ENCODE data around the gene DLG2. TPM values are rescaled to one million over a fixed set of nuclear protein-coding genes. Genes with fewer than 3 reads are reported as not detected.

The DLG2 gene
- total and polyA plus RNA-seq, 2 donors (not counting 3 experiments of a cell fraction or from before 2014, with no cell fraction given): 0.15 to 1.1 TPM

GRCh38 chr11:84902445-84902844 lies 724.7 kb downstream of the DLG2 start:
- intact Hi-C loops (cut with micrococcal nuclease) (no loop called here), dilution Hi-C loops (cut with MboI; ENCODE audit: extremely low pct_ligation_motif_present, low sequenced_read_pairs) (no loop called here)
- no peak overlapping the region for H3K4me2 ChIP-seq (ENCODE audit: insufficient read depth, low read length)
- H3K27me3 ChIP-seq (ENCODE audit: control insufficient read depth in 2 of 2, insufficient read depth in 2 of 2, low read length in 2 of 2): no peaks in the 10 kb centered on the region
- FAIRE-seq: no peak
- no peak overlapping the region for H3K4me3 ChIP-seq (replicated peaks in 1 of 3; ENCODE audit: insufficient read depth in 1 of 3, low read depth in 1 of 3, low read length in 3 of 3)
- no peaks in the 10 kb centered on the region for H3K79me2 ChIP-seq (ENCODE audit: control insufficient read depth, insufficient read depth, low read length)
- POLR2A ChIA-PET: no interaction called here
- no peaks in the 10 kb centered on the region for H3K4me1 ChIP-seq (ENCODE audit: control insufficient read depth, extremely low read depth, insufficient read depth, low read length)
- H2AFZ ChIP-seq (ENCODE audit: low read depth, low read length): no peak overlapping the region
- TF ChIP-seq GATA2 (IDR thresholded peaks at IDR 0.05; ENCODE audit: insufficient read depth, insufficient read length, low read depth, low read length) (no peak), POLR2AphosphoS5 (IDR thresholded peaks at IDR 0.05; ENCODE audit: insufficient read depth, low read depth, low read length) (no peak)
- TF ChIP-seq, protein P1, sequence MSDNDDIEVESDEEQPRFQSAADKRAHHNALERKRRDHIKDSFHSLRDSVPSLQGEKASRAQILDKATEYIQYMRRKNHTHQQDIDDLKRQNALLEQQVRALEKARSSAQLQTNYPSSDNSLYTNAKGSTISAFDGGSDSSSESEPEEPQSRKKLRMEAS (IDR thresholded peaks at IDR 0.05; ENCODE audit: insufficient read depth, insufficient read length): no peak
- H3K27ac ChIP-seq (ENCODE audit: insufficient read depth, low read depth, low read length): no peak overlapping the region
- BruUV-seq (replicated peaks): no TSS peak
- H3K36me3 ChIP-seq (ENCODE audit: control insufficient read depth in 2 of 2, extremely low read depth in 1 of 2, insufficient read depth in 2 of 2, low read length in 2 of 2): no peaks in the 10 kb centered on the region
- H3K9me1 ChIP-seq (replicated peaks; ENCODE audit: control insufficient read depth, extremely low read depth, insufficient read depth, low read length): no peaks in the 10 kb centered on the region
- no peak overlapping the region for H3K9ac ChIP-seq (replicated peaks; ENCODE audit: extremely low read depth, insufficient read depth, low read length)
- no peak for DNase-seq (ENCODE audit: low read depth, low spot score)
- no peaks in the 10 kb centered on the region for H4K20me1 ChIP-seq (replicated peaks; ENCODE audit: control insufficient read depth, extremely low read depth, insufficient read depth, low read length)
- no peaks in the 10 kb centered on the region for H3K9me3 ChIP-seq (replicated peaks; ENCODE audit: control insufficient read depth, insufficient read depth, low read length)
- CTCF ChIA-PET: no interaction called here

DNA sequence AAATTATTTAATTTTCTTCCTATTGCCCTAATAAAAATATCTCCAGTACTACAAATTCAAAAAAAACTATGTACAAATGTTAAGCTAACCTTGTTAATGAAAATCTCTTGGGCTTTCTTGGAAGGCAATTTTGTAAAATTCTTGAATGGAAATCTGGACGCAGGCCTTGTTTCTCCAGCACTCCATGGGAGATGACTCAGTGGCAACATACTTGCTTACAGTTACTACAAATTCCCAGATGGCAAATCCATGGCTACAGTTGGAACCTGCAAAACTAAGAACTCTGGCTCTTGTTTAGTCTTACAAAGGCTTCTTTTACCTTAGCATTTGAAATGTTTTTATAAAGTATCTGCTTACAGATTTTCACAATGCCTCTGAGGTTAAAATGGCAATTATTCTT lies 725.2 kb downstream of the DLG2 start:
- no peaks in the 10 kb centered on the region for H3K4me1 ChIP-seq (ENCODE audit: control insufficient read depth, extremely low read depth, insufficient read depth, low read length)
- FAIRE-seq (no peak), DNase-seq (ENCODE audit: low read depth, low spot score) (no peak)
- no peaks in the 10 kb centered on the region for H3K9me3 ChIP-seq (replicated peaks; ENCODE audit: control insufficient read depth, insufficient read depth, low read length)
- no peaks in the 10 kb centered on the region for H3K36me3 ChIP-seq (ENCODE audit: control insufficient read depth in 2 of 2, extremely low read depth in 1 of 2, insufficient read depth in 2 of 2, low read length in 2 of 2)
- no peak overlapping the region for H3K4me2 ChIP-seq (ENCODE audit: insufficient read depth, low read length)
- no peak overlapping the region for H3K4me3 ChIP-seq (replicated peaks in 1 of 3; ENCODE audit: insufficient read depth in 1 of 3, low read depth in 1 of 3, low read length in 3 of 3)
- POLR2A ChIA-PET: no interaction called here
- no peak overlapping the region for H2AFZ ChIP-seq (ENCODE audit: low read depth, low read length)
- no TSS peak for BruUV-seq (replicated peaks)
- no peaks in the 10 kb centered on the region for H3K79me2 ChIP-seq (ENCODE audit: control insufficient read depth, insufficient read depth, low read length)
- TF ChIP-seq FOS (IDR thresholded peaks at IDR 0.05; ENCODE audit: borderline replicate concordance, insufficient read depth, low read length) (no peak), GATA2 (IDR thresholded peaks at IDR 0.05; ENCODE audit: insufficient read depth, insufficient read length, low read depth, low read length) (no peak), MYC (IDR thresholded peaks at IDR 0.05; ENCODE audit: low read depth, low read length) (no peak), POLR2A (IDR thresholded peaks at IDR 0.05; ENCODE audit: low read depth, low read length) (no peak), JUN (IDR thresholded peaks at IDR 0.05; ENCODE audit: borderline replicate concordance, insufficient read depth, insufficient read length, low read depth) (no peak), POLR2AphosphoS5 (IDR thresholded peaks at IDR 0.05; ENCODE audit: insufficient read depth, low read depth, low read length) (no peak), EZH2 (IDR thresholded peaks at IDR 0.05; ENCODE audit: borderline replicate concordance, low read depth, low read length, severe bottlenecking) (no peak)
- TF ChIP-seq, protein P2, sequence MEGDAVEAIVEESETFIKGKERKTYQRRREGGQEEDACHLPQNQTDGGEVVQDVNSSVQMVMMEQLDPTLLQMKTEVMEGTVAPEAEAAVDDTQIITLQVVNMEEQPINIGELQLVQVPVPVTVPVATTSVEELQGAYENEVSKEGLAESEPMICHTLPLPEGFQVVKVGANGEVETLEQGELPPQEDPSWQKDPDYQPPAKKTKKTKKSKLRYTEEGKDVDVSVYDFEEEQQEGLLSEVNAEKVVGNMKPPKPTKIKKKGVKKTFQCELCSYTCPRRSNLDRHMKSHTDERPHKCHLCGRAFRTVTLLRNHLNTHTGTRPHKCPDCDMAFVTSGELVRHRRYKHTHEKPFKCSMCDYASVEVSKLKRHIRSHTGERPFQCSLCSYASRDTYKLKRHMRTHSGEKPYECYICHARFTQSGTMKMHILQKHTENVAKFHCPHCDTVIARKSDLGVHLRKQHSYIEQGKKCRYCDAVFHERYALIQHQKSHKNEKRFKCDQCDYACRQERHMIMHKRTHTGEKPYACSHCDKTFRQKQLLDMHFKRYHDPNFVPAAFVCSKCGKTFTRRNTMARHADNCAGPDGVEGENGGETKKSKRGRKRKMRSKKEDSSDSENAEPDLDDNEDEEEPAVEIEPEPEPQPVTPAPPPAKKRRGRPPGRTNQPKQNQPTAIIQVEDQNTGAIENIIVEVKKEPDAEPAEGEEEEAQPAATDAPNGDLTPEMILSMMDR (IDR thresholded peaks at IDR 0.05; ENCODE audit: extremely low read depth in 1 of 2, insufficient read depth in 1 of 2, low read depth in 1 of 2, low read length in 2 of 2): no peak
- TF ChIP-seq, protein P1 (IDR thresholded peaks at IDR 0.05; ENCODE audit: insufficient read depth, insufficient read length): no peak
- dilution Hi-C loops (cut with MboI; ENCODE audit: extremely low pct_ligation_motif_present, low sequenced_read_pairs) (no loop called here), intact Hi-C loops (cut with micrococcal nuclease) (no loop called here)
- H4K20me1 ChIP-seq (replicated peaks; ENCODE audit: control insufficient read depth, extremely low read depth, insufficient read depth, low read length): no peaks in the 10 kb centered on the region
- no peak overlapping the region for H3K9ac ChIP-seq (replicated peaks; ENCODE audit: extremely low read depth, insufficient read depth, low read length)
- CTCF ChIA-PET: no interaction called here
- H3K9me1 ChIP-seq (replicated peaks; ENCODE audit: control insufficient read depth, extremely low read depth, insufficient read depth, low read length): no peaks in the 10 kb centered on the region
- no peak overlapping the region for H3K27ac ChIP-seq (ENCODE audit: insufficient read depth, low read depth, low read length)
- no peaks in the 10 kb centered on the region for H3K27me3 ChIP-seq (ENCODE audit: control insufficient read depth in 2 of 2, insufficient read depth in 2 of 2, low read length in 2 of 2)
